ENCODE measurements around the gene TRHDE. TPM values are rescaled to one million over a fixed set of nuclear protein-coding genes. Genes with fewer than 3 reads are reported as not detected.
"Not testable (repeated sequence)": the region's sequence is repeated elsewhere in the genome, so short reads cannot be mapped to it uniquely, and the experiment has no call there.

TRHDE gene
- total and polyA plus RNA-seq, 2 of the 13 experiments (the other 11 are each of a cell fraction or from before 2014, with no cell fraction given): not detected

- POLR2A ChIA-PET: no interaction called here
- H3K79me2 ChIP-seq (ENCODE audit: insufficient read depth, low read length): no peaks in the 10 kb centered on the region
- H3K27me3 ChIP-seq (ENCODE audit: control insufficient read depth in 1 of 2, insufficient read depth in 2 of 2, low read length in 2 of 2): no peaks in the 10 kb centered on the region
- no peaks in the 10 kb centered on the region for H3K36me3 ChIP-seq (replicated peaks in 1 of 2; ENCODE audit: control insufficient read depth in 1 of 2, insufficient read depth in 2 of 2, low read length in 2 of 2)
- WGBS (ENCODE audit: low lambda C conversion rate): no CpG with 5 or more reads among the region's 1 CpG
- no peaks in the 10 kb centered on the region for H4K20me1 ChIP-seq (ENCODE audit: insufficient read depth, low read length)
- no peak overlapping the region for H3K27ac ChIP-seq (ENCODE audit: extremely low read length, insufficient read depth, low read length)
- no peaks in the 10 kb centered on the region for H3K4me1 ChIP-seq (ENCODE audit: insufficient read depth, low read length)
- intact Hi-C loops (cut with micrococcal nuclease; ENCODE audit: unreplicated experiment) (no loop called here), in situ Hi-C loops (cut with HindIII; ENCODE audit: extremely low pct_ligation_motif_present, low pct_unique_long_range_greater_than_20kb) (no loop called here)
- ATAC-seq (no peak), FAIRE-seq (no peak), DNase-seq (ENCODE audit: low spot score) (no peak)
- no TSS peak for BruUV-seq (replicated peaks)
- H3K4me2 ChIP-seq (ENCODE audit: low read depth, low read length): no peak overlapping the region
- H3K9me3 ChIP-seq (ENCODE audit: low read length): peaks cover 54% of the 10 kb centered on the region
- no peak overlapping the region for H3K9ac ChIP-seq (ENCODE audit: insufficient read depth, low read depth, low read length)
- H2AFZ ChIP-seq (ENCODE audit: low read length): no peak overlapping the region
- TF ChIP-seq POGK (CRISPR knock-in tag; conservative IDR thresholded peaks at IDR 0.05) (no peak), ZNF414 (CRISPR knock-in tag; IDR thresholded peaks at IDR 0.05) (no peak), ZNF891 (CRISPR knock-in tag; IDR thresholded peaks at IDR 0.05) (no peak), MED8 (CRISPR knock-in tag; IDR thresholded peaks at IDR 0.05; ENCODE audit: insufficient replicate concordance) (no peak), ZNF556 (CRISPR knock-in tag; IDR thresholded peaks at IDR 0.05; ENCODE audit: borderline replicate concordance) (no peak), KLF16 (CRISPR knock-in tag; IDR thresholded peaks at IDR 0.05) (no peak), HES4 (CRISPR knock-in tag; IDR thresholded peaks at IDR 0.05; ENCODE audit: borderline replicate concordance) (no peak), ZNF260 (CRISPR knock-in tag; IDR thresholded peaks at IDR 0.05; ENCODE audit: borderline replicate concordance, low read depth) (no peak), MED1 (CRISPR knock-in tag; IDR thresholded peaks at IDR 0.05) (no peak), ATF1 (CRISPR knock-in tag; IDR thresholded peaks at IDR 0.05) (no peak), PAXIP1 (CRISPR knock-in tag; conservative IDR thresholded peaks at IDR 0.05) (no peak)
- H3K4me3 ChIP-seq (replicated peaks in 1 of 3; ENCODE audit: insufficient read depth in 1 of 3, low read depth in 2 of 3, low read length in 3 of 3): no peak overlapping the region
- CTCF ChIA-PET (ENCODE audit: low intra/inter-chr PET ratio, low total read pairs): no interaction called here
These were observed 427.2 kb downstream of the TRHDE start for GRCh38 chr12:72699362-72699761.

- H3K36me3 ChIP-seq (replicated peaks in 1 of 2; ENCODE audit: control insufficient read depth in 1 of 2, insufficient read depth in 2 of 2, low read length in 2 of 2); H2AFZ ChIP-seq (ENCODE audit: low read length); H3K9ac ChIP-seq (ENCODE audit: insufficient read depth, low read depth, low read length); in situ Hi-C loops (cut with HindIII; ENCODE audit: extremely low pct_ligation_motif_present, low pct_unique_long_range_greater_than_20kb); H3K79me2 ChIP-seq (ENCODE audit: insufficient read depth, low read length); DNase-seq (ENCODE audit: low spot score); H3K4me3 ChIP-seq (replicated peaks in 1 of 3; ENCODE audit: insufficient read depth in 1 of 3, low read depth in 2 of 3, low read length in 3 of 3); H3K4me2 ChIP-seq (ENCODE audit: low read depth, low read length); FAIRE-seq; intact Hi-C loops (cut with micrococcal nuclease; ENCODE audit: unreplicated experiment); H4K20me1 ChIP-seq (ENCODE audit: insufficient read depth, low read length); H3K27me3 ChIP-seq (ENCODE audit: control insufficient read depth in 1 of 2, insufficient read depth in 2 of 2, low read length in 2 of 2); BruUV-seq (replicated peaks); ATAC-seq; CTCF ChIA-PET (ENCODE audit: low intra/inter-chr PET ratio, low total read pairs); H3K4me1 ChIP-seq (ENCODE audit: insufficient read depth, low read length); H3K27ac ChIP-seq (ENCODE audit: extremely low read length, insufficient read depth, low read length); POLR2A ChIA-PET: not testable (repeated sequence)
- H3K9me3 ChIP-seq (ENCODE audit: low read length): peaks cover 19% of the 10 kb centered on the region
- 13% methylated on average over 2 of the region's 11 CpGs for WGBS (ENCODE audit: low lambda C conversion rate)
These were observed 439.9 kb downstream of the TRHDE start for GRCh38 chr12:72712025-72712424.
